Breast epithelium (tissue), 4 donors: ENCODE results near the gene WDR43. TPM values are rescaled to one million over a fixed set of nuclear protein-coding genes. Genes with fewer than 3 reads are reported as not detected.
"Not testable (repeated sequence)": the region's sequence is repeated elsewhere in the genome, so short reads cannot be mapped to it uniquely, and the experiment has no call there.

Experiments
- DNase-seq, 2 donors: peaks; one replicate each; pipeline ENCODE4 v3.0.0-alpha.2; 2019; ENCODE audit warnings: low spot score in 2 of 2
- H3K27ac ChIP-seq, 2 donors: fragments of 200-600 bp; sonication (generic) in 1 of 2; one replicate each; pipeline ENCODE4 v1.5.1; 2016 to 2019; ENCODE audit warnings: mild to moderate bottlenecking in 1 of 2
- H3K27me3 ChIP-seq, 2 donors: fragments of 200-600 bp; sonication (generic) in 1 of 2; one replicate each; pipeline versions ENCODE4 v1.5.1 to v1.6.0; 2017 to 2019; ENCODE audit warnings: control low read depth in 1 of 2, mild to moderate bottlenecking in 1 of 2
- H3K36me3 ChIP-seq: fragments of 200-600 bp; one replicate; pipeline ENCODE4 v1.5.1; 2019
- H3K4me1 ChIP-seq, 2 donors: fragments of 200-600 bp; sonication (generic); one replicate each; pipeline ENCODE4 v1.5.1; 2016 to 2019; ENCODE audit warnings: control low read depth in 1 of 2
- H3K4me3 ChIP-seq, 3 donors: fragments of 200-600 bp; sonication (generic); 1 replicate in 2 of 3; 2 replicates in 1 of 3; pipeline ENCODE4 v1.5.1; 2016 to 2019; ENCODE audit warnings: mild to moderate bottlenecking in 3 of 3, moderate library complexity in 2 of 3
- H3K9me3 ChIP-seq, 2 donors: fragments of 200-600 bp; sonication (generic) in 1 of 2; one replicate each; pipeline ENCODE4 v1.5.1; 2016 to 2019; ENCODE audit warnings: control low read depth in 1 of 2
- CTCF ChIP-seq, 3 donors: fragments of 450-650 bp; IDR thresholded peaks; one replicate each; pipeline ENCODE4 v1.5.1; 2016 to 2017; ENCODE audit warnings: antibody characterized with exemption in 3 of 3, mild to moderate bottlenecking in 3 of 3, moderate library complexity in 3 of 3
- POLR2A ChIP-seq: fragments of 450-650 bp; IDR thresholded peaks from one replicate; pipeline ENCODE4 v1.6.1; 2016; ENCODE audit warnings: antibody characterized with exemption, mild to moderate bottlenecking, moderate library complexity
- POLR2AphosphoS5 ChIP-seq, 3 donors: sonication (generic); formaldehyde crosslinking; IDR thresholded peaks; one replicate each; pipeline ENCODE4 v1.6.1; 2017; ENCODE audit warnings: antibody characterized with exemption in 3 of 3
- intact Hi-C: fragments of 100-400 bp; cut with DNase I; formaldehyde crosslinking; loops from one replicate; pipeline ENCODE4 v1.15.1; 2023; ENCODE audit warnings: low total_unique reads
- total RNA-seq, 3 donors: library from RNA; depleted of rRNA; stranded (reverse); fragments of >200 nt; gene quantifications; one replicate each; pipeline ENCODE4 v1.1.0, GENCODE V29; 2016

Gene WDR43
- total RNA-seq, 3 donors from 2014 or later, result 55.1 to 67.8 (median 64.5) TPM

GRCh38 chr2:28972778-28973335 is 78.4 kb downstream of the WDR43 start:
- peaks cover 0 to 4% of the 10 kb centered on the region in 2 donors for H3K9me3 ChIP-seq
- no peaks in the 10 kb centered on the region for H3K4me1 ChIP-seq
- intact Hi-C loops, result no loop called here
- H3K27ac ChIP-seq, result no peak overlapping the region
- no peaks in the 10 kb centered on the region for H3K36me3 ChIP-seq
- TF ChIP-seq CTCF (IDR thresholded peaks at IDR 0.05) (no peak), POLR2A (no peak)
- no peak for DNase-seq
- no peaks in the 10 kb centered on the region for H3K27me3 ChIP-seq
- H3K4me3 ChIP-seq, result no peak overlapping the region

- Histone ChIP-seq H3K27me3 (no peaks in the 10 kb centered on the region), H3K4me3 (no peak overlapping the region), H3K4me1 (no peaks in the 10 kb centered on the region), H3K9me3 (peaks cover 0 to 4% of the 10 kb centered on the region in 2 donors), H3K36me3 (no peaks in the 10 kb centered on the region), H3K27ac (no peak overlapping the region)
- intact Hi-C loops, result no loop called here
- DNase-seq, result no peak
- TF ChIP-seq POLR2AphosphoS5 (IDR thresholded peaks at IDR 0.05) (no peak), POLR2A (no peak), CTCF (IDR thresholded peaks at IDR 0.05) (no peak)
Observed at GRCh38 chr2:28974252-28974651, 79.8 kb downstream of the WDR43 start.

- Histone ChIP-seq H3K9me3 (peaks cover 0 to 4% of the 10 kb centered on the region in 2 donors), H3K4me1 (peaks cover 0 to 1% of the 10 kb centered on the region in 2 donors), H3K27me3 (no peaks in the 10 kb centered on the region), H3K27ac (no peak overlapping the region), H3K4me3 (no peak overlapping the region), H3K36me3 (no peaks in the 10 kb centered on the region)
- TF ChIP-seq CTCF (IDR thresholded peaks at IDR 0.05) (no peak), POLR2A (no peak), POLR2AphosphoS5 (IDR thresholded peaks at IDR 0.05) (no peak)
- intact Hi-C loops, result no loop called here
- DNase-seq, result no peak
Observed at GRCh38 chr2:28975671-28976070, 81.2 kb downstream of the WDR43 start.

- TF ChIP-seq POLR2A (no peak), CTCF (IDR thresholded peaks at IDR 0.05) (no peak), POLR2AphosphoS5 (IDR thresholded peaks at IDR 0.05) (no peak)
- no peaks in the 10 kb centered on the region for H3K36me3 ChIP-seq
- peaks cover 0 to 4% of the 10 kb centered on the region in 2 donors for H3K9me3 ChIP-seq
- intact Hi-C loops, result no loop called here
- H3K27me3 ChIP-seq, result no peaks in the 10 kb centered on the region
- no peak overlapping the region for H3K4me3 ChIP-seq
- H3K27ac ChIP-seq, result no peak overlapping the region
- DNase-seq, result no peak
- H3K4me1 ChIP-seq, result peaks cover 0 to 9% of the 10 kb centered on the region in 2 donors
Observed at GRCh38 chr2:28976584-28976983, 82.1 kb downstream of the WDR43 start.

- Histone ChIP-seq H3K9me3 (peaks cover 0 to 4% of the 10 kb centered on the region in 2 donors), H3K4me3 (no peak overlapping the region), H3K36me3 (no peaks in the 10 kb centered on the region), H3K4me1 (peaks cover 0 to 9% of the 10 kb centered on the region in 2 donors), H3K27ac (no peak overlapping the region), H3K27me3 (no peaks in the 10 kb centered on the region)
- DNase-seq, result no peak
- intact Hi-C loops, result no loop called here
- no peak for TF ChIP-seq CTCF (IDR thresholded peaks at IDR 0.05)
- no peak for TF ChIP-seq POLR2A
- no peak for TF ChIP-seq POLR2AphosphoS5 (IDR thresholded peaks at IDR 0.05)
Observed at GRCh38 chr2:28977176-28977875, 82.9 kb downstream of the WDR43 start.

GRCh38 chr2:28978001-28978400 is 83.5 kb downstream of the WDR43 start:
- intact Hi-C loops, H3K9me3 ChIP-seq, H3K36me3 ChIP-seq, H3K27ac ChIP-seq, DNase-seq, H3K4me1 ChIP-seq, H3K27me3 ChIP-seq, H3K4me3 ChIP-seq: not testable (repeated sequence)
